Pons (tissue), 1 donor: ENCODE results near the gene SLC37A2.

Experiments
- DNase-seq: peaks from one replicate; pipeline ENCODE4 v3.0.0-alpha.2; 2016; ENCODE audit warnings: low spot score

Gene SLC37A2

GRCh38 chr11:125111343-125112207 lies 48.5 kb downstream of the SLC37A2 start, which contains the start of gene TMEM218:
TMEM218 (minus strand) TSS chr11:125111626; CDS start chr11:125102241, 9,385 bp downstream.
- peak; percentile 99 for DNase-seq

DNA sequence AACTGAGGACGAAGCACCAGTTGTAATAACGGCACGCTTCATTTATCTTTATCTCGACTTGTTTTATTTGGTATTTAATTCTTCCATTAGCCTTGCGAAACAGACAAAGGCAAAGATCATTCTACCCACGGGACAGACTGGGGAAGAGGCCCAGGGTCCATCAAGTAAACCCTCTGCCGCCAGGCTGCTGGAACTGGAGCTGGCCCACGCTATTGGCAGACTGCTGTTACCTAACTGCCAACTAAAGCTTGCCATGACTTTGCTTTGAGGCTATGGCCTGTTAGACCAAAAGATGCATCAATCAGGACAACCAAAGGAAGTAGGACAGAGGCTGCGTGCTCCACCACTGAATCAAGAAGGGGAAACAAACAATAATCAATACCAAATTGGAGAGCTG lies 49.1 kb downstream of the SLC37A2 start:
- no peak for DNase-seq

DNA sequence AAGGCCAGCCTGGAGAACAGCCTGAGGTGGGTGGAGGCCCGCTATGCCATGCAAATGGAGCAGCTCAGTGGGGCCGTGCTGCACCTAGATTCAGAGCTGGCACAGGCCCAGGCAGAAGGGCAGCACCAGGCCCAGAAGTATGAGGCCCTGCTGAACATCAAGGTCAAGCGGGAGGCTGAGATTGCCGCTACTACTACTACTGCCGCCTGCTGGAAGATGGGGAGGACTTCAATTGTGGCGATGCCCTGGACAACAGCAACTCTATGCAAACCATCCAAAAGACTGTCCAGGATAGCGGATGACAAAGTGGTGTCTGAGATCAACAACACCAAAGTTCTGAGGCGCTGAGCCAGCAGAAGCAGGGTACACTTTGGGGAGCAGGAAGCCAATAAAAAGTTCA lies 51.4 kb downstream of the SLC37A2 start:
- DNase-seq, result no peak

DNA sequence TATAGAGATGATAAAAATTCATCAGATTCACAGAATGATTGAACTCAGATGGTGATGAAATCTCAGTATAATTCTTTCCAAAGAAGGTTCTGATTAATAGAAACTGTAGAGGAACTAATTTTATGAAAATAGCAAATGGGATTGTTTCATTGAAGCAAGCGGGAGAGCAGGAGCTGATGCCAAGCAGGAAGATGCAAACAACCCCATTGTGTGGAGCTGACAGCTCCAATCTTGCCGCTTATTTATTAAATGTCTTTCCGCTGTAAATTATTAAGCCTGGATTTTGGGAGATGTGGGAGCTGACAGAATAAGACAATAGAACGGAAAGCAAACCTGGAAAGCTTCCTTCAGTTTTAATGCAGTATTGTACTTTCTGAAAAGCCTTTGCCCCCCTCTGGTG lies 54.3 kb downstream of the SLC37A2 start:
- DNase-seq, result no peak

DNA sequence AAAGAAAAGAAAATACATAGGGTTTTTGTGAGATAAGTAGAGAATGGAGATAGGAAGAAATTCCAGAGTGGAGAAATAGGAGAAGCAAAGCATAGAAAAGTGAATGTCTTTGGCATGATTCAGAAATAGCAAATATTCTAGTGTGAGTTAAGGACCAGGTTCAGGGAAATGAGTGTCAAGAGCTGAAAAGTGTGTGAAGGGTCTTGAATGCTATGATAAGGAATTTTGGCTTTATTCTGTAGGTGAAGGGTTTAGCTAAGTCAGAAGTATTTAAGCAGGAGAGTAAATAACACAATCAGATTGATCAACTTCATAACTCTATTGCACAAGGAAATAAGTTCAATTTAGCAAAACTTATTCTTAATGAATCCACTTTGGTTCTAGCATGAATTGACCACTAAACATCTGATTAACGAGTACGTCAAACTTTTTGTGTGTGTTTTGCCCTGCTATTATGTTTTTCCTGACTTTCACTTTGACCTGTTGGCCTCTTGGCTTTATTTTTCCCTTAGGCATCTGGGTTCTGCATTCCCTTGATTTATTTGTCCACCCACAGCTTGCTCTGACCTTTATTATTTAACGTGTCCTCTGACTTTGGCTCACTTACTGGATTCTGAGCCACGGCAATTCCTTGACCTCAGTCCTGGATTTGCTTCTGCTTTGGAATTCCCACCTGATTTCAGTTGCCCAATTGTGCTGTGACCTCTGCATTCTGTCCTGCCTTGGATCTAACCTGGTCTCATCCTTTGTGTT lies 60.3 kb downstream of the SLC37A2 start:
- DNase-seq, result no peak

DNA sequence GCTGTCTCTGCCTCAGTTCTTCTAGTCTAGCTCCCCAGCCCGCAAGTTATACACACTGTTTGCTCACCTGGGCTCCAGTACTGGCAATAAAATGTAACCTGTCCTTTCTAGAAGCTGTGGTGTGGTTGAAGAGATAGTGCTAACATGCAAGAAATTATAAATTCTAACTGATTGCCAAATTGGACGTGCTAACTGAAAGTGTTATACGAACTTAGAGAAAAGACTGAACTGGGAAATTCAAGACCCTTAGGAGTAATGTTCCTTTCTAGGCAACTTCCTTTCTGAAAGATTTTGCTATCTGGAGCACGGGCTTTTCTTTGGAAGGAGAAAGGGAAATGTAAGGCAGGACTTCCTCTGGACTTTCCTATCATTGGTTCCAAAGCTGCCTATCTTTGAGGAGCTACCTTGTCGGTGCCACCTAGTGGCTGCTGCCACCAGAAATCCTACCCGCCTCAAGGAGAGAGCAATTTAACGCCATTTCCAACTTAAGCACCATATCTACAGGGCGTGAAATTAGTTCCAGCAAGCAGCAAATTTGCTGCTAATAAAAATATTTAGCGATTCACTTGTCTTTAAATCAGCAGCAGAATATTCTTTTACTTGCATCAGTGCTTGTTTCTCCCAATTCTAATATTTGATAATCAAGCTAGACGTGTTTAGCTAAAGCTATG lies 61.0 kb downstream of the SLC37A2 start:
- DNase-seq, result peak; percentile 74

- DNase-seq, result peak; percentile 20
Observed at GRCh38 chr11:125124618-125124992, 61.5 kb downstream of the SLC37A2 start.

GRCh38 chr11:125128450-125128849 lies 65.3 kb downstream of the SLC37A2 start:
- no peak for DNase-seq

- DNase-seq, result no peak
Observed at GRCh38 chr11:125129316-125129993, 66.3 kb downstream of the SLC37A2 start.

DNA sequence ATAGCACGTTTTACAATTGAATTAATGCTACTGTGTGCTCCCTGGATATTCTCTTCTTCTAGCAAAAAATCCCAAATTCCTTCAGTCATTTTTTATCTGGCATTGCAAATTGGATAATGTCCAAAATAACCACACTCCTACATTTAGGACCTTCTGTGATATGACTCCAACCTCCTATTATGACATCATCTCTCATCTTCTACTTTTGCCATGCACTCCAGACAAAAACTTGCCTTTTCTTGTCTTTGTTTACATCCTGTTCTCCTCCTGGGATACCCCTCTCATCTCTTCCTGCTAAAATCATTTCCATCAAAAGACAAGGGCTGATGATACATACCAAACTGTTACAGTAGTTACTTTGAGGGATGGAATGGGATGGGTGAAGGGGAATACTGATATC lies 69.0 kb downstream of the SLC37A2 start:
- DNase-seq, result no peak

DNA sequence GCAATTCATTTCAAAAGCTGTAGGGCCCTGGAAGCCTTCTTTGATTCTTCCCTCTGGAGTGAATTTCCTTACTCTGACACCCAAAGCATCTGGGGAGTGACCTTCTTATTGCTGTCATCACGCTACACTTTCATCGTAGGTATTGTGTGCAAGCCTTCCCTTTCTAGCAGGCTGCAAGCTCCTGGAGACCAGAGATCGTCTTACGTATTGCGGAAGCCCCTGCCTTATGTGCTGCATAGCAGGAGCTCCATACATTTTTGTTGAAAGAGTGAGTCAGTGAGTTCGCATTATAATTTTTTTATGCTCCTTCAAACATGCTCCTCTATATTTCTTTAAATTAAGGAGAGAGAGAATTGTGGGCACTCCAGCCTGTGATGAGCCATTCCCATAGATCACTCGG lies 69.5 kb downstream of the SLC37A2 start:
- DNase-seq, result no peak

GRCh38 chr11:125136001-125136400 lies 72.9 kb downstream of the SLC37A2 start:
- DNase-seq, result no peak

- DNase-seq, result no peak
Observed at GRCh38 chr11:125138966-125139365, 75.9 kb downstream of the SLC37A2 start.

- DNase-seq, result no peak
Observed at GRCh38 chr11:125139778-125140177, 76.7 kb downstream of the SLC37A2 start.
